Mononuclear cell (primary cell): ENCODE measurements around the gene TP53TG5. TPM values are rescaled to one million over a fixed set of nuclear protein-coding genes. Genes with fewer than 3 reads are reported as not detected.

Experiments
- H3K27me3 ChIP-seq: 2 replicates; pipeline ENCODE4 v1.6.0; 2011; ENCODE audit warnings: low read length, control low read depth; ENCODE audit not compliant: insufficient read depth
- H3K4me1 ChIP-seq: 2 replicates; pipeline ENCODE4 v1.5.1; 2011; ENCODE audit warnings: mild to moderate bottlenecking, low read length, control low read depth; ENCODE audit not compliant: insufficient read depth
- H3K4me3 ChIP-seq: 2 replicates; pipeline ENCODE4 v1.5.1; 2011; ENCODE audit warnings: mild to moderate bottlenecking, low read length, moderate library complexity
- H3K9me3 ChIP-seq: 2 replicates; pipeline ENCODE4 v1.5.1; 2011; ENCODE audit warnings: low read depth, mild to moderate bottlenecking, control low read depth, low read length
- total RNA-seq: library from RNA; depleted of rRNA; stranded (reverse); fragments of >200 nt; gene quantifications from one replicate; pipeline ENCODE4 v1.2.3, GENCODE V29; 2012

The TP53TG5 gene
- total RNA-seq, 1 donor, result under 0.01 TPM

DNA sequence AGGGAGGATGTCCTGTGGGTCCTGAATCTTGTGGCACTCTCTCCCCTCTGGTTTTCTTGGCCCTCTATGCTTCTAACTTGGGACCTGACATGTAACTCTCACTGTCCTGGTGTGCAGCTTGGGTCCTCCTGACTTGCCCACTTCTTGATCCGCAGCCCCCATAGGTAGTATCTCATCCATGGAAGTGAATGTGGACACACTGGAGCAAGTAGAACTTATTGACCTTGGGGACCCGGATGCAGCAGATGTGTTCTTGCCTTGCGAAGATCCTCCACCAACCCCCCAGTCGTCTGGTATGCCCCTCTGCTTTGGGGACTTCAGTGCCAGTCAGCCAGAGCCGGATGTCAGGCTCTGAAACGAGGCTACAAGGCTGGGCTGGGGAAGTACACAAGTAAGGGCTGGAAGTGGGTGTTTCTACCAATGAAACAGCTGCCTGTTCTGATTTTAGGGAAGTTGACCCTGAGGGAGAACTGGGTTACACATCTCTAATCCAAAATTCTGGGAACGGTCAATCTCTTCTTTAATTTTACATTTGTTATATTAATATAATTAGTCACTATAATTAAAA is 30.6 kb upstream of the TP53TG5 start:
- peaks cover 8% of the 10 kb centered on the region for H3K27me3 ChIP-seq
- H3K4me3 ChIP-seq, result no peak overlapping the region

DNA sequence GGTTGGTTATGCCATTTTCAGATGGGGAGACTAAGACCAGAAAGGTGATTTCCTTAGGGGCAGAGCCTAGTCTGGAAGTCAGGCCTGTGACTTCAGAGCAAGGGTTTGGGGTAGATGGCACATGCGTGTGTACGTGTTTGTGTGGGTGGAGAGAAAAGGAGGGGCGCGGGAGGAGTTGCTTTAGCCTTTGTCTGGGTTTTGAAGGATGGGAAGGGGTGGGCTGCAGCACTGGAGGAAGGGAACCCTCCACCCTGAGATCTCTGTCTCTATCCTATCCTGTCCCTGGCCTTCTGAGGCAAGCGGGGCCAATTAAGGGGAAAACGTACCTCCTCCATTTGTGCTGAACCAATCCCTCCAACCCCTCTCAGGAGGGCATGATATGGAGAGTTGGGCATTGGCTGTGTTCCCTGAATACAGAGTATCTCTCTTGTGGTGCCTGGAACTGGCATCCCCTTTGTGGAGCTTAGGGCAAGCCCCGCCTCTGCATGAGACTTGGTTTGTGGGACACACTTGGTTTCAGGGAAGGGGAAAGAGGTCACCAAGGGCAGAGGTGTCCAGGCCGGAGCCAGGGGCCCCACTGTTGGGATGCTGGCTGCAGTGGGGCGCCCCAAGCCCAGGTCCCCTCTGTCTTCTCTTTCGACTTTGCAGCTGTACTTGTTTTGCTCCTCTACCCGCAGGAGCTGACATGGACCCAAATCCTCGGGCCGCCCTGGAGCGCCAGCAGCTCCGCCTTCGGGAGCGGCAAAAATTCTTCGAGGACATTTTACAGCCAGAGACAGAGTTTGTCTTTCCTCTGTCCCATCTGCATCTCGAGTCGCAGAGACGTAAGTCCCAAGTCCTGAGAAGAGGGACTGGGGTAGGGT is 29.9 kb upstream of the TP53TG5 start, which contains the start of gene DBNDD2:
DBNDD2 (plus strand) TSS at position 507 of the 863 bp plus-strand sequence; CDS start at position 686, 179 bp downstream.
- Histone ChIP-seq H3K9me3 (no peaks in the 10 kb centered on the region), H3K27me3 (peaks cover 8% of the 10 kb centered on the region), H3K4me3 (peak within 1 kb of the TSS; percentile 57), H3K4me1 (peaks cover 31% of the 10 kb centered on the region)

More for the DNA sequence above, 30.6 kb upstream of the TP53TG5 start:
- H3K4me1 ChIP-seq, result peaks cover 31% of the 10 kb centered on the region
- H3K9me3 ChIP-seq, result no peaks in the 10 kb centered on the region

- H3K4me3 ChIP-seq, result peak overlapping the region; percentile 57
- peaks cover 8% of the 10 kb centered on the region for H3K27me3 ChIP-seq
- peaks cover 31% of the 10 kb centered on the region for H3K4me1 ChIP-seq
- H3K9me3 ChIP-seq, result no peaks in the 10 kb centered on the region
Observed at GRCh38 chr20:45407067-45407745, 29.1 kb upstream of the TP53TG5 start.

DNA sequence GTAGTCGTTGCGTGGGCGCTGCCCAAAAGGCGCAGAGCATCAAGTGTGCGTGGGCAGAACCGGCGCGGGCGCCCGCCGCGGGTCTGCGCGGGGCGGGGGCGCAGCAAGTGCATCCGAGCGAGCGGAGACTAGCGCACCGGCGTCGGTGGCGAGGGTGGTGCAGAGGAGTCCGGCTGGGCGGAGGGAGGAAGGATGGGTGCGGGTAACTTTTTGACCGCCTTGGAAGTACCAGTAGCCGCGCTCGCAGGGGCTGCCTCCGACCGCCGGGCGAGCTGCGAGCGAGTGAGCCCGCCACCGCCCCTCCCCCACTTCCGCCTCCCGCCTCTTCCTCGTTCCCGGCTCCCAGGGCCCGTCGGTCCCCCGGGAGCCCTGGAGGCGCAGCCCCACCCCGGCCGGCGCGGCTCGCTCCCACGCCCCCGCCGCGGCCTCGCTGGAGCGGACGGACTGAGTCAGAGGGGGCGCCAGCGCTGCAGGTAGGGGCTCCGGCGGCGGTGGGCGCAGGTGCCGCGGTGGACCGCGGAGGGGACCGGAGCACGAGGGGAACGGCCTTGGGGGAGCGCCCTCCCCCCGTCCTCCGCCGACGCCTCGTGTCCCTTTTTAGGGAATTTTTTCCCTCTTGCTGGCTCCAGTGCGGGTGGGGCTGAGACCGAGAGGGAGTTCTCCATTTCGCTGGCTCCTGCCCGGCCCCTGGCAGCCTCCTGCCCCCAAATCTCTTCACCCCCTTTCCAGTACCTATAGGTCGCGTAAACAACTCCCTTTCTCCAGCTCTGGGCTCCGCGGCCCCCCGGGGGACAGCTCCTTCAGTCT is 28.3 kb upstream of the TP53TG5 start:
- H3K27me3 ChIP-seq, result peaks cover 8% of the 10 kb centered on the region
- H3K9me3 ChIP-seq, result no peaks in the 10 kb centered on the region
- peak overlapping the region; percentile 57 for H3K4me3 ChIP-seq
- peaks cover 31% of the 10 kb centered on the region for H3K4me1 ChIP-seq

DNA sequence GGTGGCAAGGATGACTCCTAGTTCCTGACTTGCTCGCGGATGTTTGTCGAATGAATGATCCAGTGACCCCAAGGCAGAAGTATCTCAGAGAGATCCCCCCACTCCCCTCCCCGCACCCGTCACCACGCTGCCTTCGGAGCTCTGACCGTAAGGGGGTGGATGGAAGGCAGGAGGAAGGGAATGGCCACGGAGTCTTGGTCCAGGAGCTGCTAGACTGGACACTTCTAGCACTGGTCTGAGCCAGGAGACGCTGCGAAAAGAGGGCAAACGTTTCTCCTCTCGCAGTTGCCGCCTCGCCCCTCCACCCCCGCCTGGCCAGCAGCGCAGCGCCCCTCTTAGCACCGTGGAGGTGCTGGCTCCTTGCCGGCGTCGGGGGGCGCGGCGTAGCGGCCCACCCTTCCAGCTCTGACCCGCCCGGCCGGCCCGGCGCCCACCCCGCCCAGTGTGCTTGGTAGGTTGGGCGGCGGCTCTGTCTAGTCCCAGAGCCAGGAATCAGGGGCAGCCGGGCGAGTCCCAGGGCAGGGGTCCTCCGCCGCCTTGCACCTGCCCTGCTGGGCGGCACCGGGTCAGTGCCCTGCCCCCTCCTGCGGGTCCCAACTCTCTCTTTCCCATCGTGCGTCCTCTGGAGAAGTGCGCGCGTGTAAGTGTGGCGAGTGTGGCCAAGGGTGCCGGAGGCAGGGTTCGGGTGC is 27.6 kb upstream of the TP53TG5 start:
- H3K4me1 ChIP-seq, result peaks cover 31% of the 10 kb centered on the region
- H3K4me3 ChIP-seq, result peak overlapping the region; percentile 57

GRCh38 chr20:45404438-45404837 is 26.3 kb upstream of the TP53TG5 start:
- no peak overlapping the region for H3K4me3 ChIP-seq
- H3K4me1 ChIP-seq, result peaks cover 31% of the 10 kb centered on the region
- no peaks in the 10 kb centered on the region for H3K9me3 ChIP-seq
- H3K27me3 ChIP-seq, result peaks cover 8% of the 10 kb centered on the region

More for the DNA sequence above, 27.6 kb upstream of the TP53TG5 start:
- Histone ChIP-seq H3K27me3 (peaks cover 8% of the 10 kb centered on the region), H3K9me3 (no peaks in the 10 kb centered on the region)

- peaks cover 8% of the 10 kb centered on the region for H3K27me3 ChIP-seq
- H3K9me3 ChIP-seq, result no peaks in the 10 kb centered on the region
- peaks cover 23% of the 10 kb centered on the region for H3K4me1 ChIP-seq
- no peak overlapping the region for H3K4me3 ChIP-seq
Observed at GRCh38 chr20:45402946-45403345, 24.8 kb upstream of the TP53TG5 start.

DNA sequence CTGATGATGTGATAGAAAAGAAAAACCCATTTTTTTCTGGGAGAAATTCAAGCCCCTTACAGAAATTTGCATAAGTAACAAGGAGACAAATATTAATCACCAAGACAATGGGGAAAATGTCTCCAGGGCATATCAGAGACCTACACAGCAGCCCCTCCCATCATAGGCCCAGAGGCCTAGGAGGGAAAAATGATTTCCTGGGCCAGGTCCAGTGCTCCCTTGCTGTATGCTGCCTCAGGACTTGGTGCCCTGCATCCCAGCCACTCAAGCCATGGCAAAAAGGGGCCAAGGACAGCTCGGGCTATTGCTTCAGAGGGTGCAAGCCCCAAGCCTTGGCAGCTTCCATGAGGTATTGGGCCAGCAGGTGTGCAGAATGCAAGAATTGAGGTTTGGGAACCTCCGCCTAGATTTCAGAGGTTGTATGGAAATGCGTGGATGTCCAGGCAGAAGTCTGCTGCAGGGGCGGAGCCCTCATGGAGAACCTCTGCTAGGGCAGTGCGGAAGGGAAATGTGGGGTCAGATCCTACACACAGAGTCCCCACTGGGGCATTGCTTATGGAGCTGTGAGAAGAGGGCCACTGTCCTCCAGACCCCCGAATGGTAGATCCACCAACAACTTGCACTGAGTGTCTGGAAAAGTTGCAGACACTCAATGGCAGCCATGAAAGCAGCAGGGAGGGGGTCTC is 22.4 kb upstream of the TP53TG5 start:
- no peak overlapping the region for H3K4me3 ChIP-seq
- peaks cover 3% of the 10 kb centered on the region for H3K4me1 ChIP-seq
- H3K27me3 ChIP-seq, result peaks cover 7% of the 10 kb centered on the region
- H3K9me3 ChIP-seq, result no peaks in the 10 kb centered on the region

- Histone ChIP-seq H3K27me3 (no peaks in the 10 kb centered on the region), H3K9me3 (no peaks in the 10 kb centered on the region), H3K4me1 (no peaks in the 10 kb centered on the region), H3K4me3 (no peak overlapping the region)
Observed at GRCh38 chr20:45399018-45399417, 20.9 kb upstream of the TP53TG5 start.

GRCh38 chr20:45395114-45395415 is 16.9 kb upstream of the TP53TG5 start:
- H3K4me1 ChIP-seq, result peaks cover 4% of the 10 kb centered on the region
- no peak overlapping the region for H3K4me3 ChIP-seq
- no peaks in the 10 kb centered on the region for H3K9me3 ChIP-seq
- H3K27me3 ChIP-seq, result no peaks in the 10 kb centered on the region

DNA sequence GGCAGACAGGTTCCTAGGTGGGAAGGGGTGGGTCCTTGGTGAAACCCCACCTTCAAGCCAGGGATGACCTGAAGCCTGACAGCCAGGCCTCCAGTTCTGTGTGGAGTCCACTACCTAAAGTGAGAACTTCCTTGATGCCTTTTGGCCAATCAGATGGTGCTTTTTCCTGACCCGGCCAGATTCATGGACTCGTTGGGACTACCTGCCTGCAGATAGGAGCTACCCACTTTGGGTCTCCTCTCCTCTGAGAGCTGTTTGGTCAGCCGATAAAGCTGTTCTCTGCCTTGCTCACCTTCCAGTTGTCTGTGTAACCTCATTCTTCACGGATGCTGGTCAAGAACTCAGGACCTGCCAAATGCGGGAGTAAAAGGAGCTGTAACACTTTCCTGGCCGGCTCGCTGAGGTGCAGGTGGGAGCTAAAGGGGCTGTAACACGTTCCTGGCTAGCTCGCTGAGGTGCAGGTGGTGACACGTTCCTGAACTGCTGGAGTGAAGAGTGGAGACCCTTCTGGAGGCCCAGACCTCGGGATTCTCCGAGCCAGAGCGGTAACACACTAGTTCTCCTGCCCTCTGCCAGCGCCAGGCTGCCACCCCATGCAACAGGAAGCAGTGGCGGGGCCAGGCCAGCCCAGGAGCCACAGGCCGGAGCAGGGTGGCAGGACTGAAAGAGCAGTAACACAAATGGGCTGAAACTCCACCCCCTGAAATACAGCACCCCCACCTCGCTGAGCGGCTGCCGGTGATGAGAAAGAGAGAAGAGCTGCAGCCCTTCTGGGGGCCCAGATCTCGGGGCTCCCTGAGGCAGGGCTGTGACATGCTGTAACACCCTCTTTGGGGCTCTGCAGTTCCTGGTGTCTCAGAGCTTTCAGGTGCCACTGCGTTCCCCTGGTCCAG is 16.3 kb upstream of the TP53TG5 start:
- Histone ChIP-seq H3K4me1 (peaks cover 4% of the 10 kb centered on the region), H3K27me3 (no peaks in the 10 kb centered on the region), H3K4me3 (no peak overlapping the region), H3K9me3 (no peaks in the 10 kb centered on the region)

- H3K4me1 ChIP-seq, result peaks cover 4% of the 10 kb centered on the region
- H3K9me3 ChIP-seq, result no peaks in the 10 kb centered on the region
- no peak overlapping the region for H3K4me3 ChIP-seq
- H3K27me3 ChIP-seq, result no peaks in the 10 kb centered on the region
Observed at GRCh38 chr20:45392733-45393132, 14.6 kb upstream of the TP53TG5 start.

DNA sequence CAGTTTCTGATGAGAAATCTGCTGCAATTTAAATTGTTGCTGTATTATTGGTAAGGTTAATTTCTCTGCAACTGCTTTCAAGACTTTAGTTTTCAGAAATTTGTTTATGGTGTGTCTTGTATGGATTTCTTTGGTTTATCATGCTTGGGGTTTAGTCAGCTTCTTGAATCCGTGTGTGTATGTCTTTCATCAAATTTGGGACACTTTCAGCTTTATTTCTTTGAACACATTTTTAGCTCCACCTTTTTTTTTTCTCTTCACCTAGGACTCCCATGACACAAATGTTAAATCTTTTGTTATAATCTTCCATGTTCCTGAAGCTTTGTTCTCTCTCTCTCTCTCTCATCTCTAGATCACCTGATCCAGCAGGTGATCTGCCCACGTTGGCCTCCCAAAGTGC is 13.4 kb upstream of the TP53TG5 start:
- no peaks in the 10 kb centered on the region for H3K9me3 ChIP-seq
- H3K27me3 ChIP-seq, result no peaks in the 10 kb centered on the region
- no peak overlapping the region for H3K4me3 ChIP-seq
- H3K4me1 ChIP-seq, result peaks cover 4% of the 10 kb centered on the region
